GM12872 (cell line): ENCODE data around the gene PIAS1.

Source experiments
- TF ChIP-seq, protein P1 (sequence below): IDR thresholded peaks from 3 replicates; pipeline ENCODE4 v1.5.1; 2011; ENCODE audit warnings: low read depth, mild to moderate bottlenecking, low read length, moderate library complexity; ENCODE audit not compliant: insufficient read depth

Gene PIAS1

DNA sequence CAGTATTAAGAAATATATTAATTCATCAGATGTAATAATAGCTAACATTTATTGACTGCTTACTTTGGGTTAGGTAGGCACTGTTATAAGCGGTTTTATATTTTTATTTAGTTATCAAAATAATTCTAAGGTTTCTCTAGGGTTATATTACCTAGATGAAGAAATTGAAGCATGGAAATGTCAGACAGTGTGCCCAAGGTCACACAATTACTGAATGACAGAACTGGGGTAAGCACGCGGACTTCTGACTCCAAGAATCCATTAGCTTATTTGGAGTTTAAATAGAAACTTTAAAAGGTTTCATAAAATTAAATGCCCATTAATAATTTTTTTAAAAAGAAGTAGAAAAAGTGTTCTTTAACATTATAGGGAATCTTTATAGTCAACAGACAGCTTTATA lies 76.7 kb downstream of the PIAS1 start:
- TF ChIP-seq, protein P1, sequence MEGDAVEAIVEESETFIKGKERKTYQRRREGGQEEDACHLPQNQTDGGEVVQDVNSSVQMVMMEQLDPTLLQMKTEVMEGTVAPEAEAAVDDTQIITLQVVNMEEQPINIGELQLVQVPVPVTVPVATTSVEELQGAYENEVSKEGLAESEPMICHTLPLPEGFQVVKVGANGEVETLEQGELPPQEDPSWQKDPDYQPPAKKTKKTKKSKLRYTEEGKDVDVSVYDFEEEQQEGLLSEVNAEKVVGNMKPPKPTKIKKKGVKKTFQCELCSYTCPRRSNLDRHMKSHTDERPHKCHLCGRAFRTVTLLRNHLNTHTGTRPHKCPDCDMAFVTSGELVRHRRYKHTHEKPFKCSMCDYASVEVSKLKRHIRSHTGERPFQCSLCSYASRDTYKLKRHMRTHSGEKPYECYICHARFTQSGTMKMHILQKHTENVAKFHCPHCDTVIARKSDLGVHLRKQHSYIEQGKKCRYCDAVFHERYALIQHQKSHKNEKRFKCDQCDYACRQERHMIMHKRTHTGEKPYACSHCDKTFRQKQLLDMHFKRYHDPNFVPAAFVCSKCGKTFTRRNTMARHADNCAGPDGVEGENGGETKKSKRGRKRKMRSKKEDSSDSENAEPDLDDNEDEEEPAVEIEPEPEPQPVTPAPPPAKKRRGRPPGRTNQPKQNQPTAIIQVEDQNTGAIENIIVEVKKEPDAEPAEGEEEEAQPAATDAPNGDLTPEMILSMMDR, result no peak

DNA sequence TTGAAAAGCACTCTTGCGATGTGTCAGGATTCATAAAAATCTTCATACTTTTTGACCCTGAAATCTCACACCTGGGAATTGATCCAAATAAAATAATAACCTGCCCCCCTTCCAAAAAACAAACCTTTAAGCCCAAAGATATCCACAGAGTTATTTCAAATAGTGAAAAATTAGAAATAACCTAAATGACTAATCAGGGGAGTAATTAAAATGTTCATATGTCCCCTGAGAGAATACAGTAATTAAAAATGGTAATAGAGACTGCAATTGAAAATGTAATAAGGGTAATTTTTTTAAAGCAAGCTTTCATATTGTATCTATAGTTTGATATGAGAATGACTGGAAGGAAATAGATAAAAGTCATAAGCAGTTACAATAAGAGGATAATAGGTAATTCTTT lies 83.0 kb downstream of the PIAS1 start:
- TF ChIP-seq, protein P1, result no peak

DNA sequence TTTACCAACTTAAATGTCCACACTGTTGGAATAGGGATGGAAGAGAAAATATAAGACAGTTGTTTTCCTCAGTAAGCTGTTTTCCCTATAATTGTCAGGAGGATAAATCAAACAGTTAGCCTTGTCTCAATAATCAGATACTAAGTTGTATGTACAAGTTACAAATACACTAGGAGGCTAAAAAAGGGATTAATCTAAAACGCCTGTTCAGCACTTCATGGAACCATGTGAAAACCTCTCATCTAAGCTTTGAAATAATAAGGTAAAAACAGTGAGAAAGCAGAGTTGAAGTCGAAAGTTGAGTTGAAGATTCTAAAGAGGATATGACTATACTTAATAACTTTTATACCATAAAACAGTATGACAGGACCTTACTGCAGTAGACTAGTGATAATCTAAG lies 89.0 kb downstream of the PIAS1 start:
- TF ChIP-seq, protein P1, result no peak

DNA sequence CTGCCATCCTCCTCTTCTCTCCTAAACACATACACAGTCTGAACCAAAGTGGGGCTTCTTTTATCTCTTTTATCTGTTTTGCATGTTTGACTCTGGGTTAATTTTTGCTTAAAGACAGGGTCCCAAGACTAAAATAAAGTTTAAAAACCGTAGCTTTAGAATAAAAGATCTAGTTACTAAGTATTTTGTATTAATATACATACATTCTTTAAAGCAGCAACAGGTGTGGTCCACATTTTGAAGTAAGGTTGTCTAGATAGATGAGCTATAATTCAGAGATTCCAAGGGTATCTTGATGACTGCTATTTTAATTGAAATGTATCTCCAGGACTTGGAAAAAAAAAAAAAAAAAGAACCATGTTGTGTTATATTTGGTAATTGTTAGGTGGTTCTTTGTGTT lies 89.7 kb downstream of the PIAS1 start:
- TF ChIP-seq, protein P1, result no peak

DNA sequence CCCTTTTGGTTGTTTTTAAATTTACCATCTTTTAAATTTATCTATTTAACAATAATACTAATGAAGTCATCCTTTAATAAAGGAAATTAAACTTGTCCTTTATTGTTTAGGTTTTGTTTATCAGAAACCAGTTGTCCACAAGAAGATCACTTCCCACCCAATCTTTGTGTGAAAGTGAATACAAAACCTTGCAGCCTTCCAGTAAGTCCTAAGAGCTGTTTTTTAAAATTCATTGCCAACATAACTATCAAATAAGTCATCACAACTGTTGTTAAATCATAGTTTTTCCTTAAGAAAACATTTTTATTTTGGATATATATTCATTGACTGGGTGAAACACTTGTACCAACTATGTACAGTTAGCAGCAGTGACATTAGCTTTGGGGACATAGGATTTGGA lies 91.6 kb downstream of the PIAS1 start:
- TF ChIP-seq, protein P1, result no peak

DNA sequence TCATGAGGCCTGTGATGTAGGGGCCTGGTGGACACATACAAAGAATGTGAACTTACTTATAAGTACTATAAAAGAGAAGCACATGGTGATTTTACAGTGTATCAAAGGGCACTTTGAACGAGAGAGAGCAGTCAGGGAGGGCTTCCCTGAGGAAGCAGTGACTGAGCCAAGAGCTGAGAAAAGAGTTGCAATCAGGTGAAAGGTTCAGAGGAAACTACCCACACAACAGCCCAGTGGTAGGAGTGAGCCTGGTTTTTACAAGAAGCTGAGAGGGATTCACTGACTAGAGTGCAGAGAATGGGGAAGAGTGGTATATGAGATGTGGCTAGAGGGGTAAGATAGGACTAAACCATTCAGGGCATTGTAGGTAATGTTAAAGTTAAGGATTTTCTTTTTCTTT lies 93.9 kb downstream of the PIAS1 start:
- TF ChIP-seq, protein P1, result no peak

DNA sequence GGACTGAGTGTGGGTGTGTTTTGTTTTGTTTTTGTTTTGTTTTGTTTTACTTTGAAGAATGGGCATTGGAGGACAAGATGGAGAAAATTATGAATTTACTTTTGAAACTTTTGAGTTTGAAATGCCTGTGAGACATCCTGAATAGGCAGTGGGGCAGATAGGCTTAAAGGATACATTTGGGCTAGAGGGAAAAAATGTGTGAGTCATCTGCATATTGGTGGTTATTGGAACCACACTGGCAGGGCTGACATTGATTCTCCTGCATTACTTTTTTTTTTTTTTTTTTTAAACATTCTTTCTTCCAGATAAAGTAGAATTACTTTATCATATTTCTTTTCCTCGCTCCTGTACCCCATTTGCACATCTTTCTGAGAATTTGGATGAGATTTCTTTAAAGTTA lies 94.9 kb downstream of the PIAS1 start:
- TF ChIP-seq, protein P1, result no peak

DNA sequence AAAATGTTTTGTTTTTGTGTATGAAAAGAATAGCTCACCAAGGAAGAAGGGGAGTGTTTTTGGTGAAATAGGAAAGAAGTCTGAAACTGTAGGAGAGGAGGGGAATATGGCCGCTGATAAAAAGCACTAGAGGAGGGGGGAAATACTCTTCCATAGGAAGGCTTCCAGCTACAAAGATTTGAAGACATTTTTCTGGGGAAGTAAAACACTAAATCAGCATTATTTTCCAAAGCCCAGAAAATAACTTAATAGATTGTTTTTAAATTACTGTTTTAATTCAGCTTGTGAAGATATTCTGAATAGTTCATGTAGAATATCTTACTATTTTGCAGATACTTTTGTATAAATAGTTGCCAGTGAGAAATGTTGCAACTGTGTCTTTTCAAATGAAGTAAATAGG lies 96.1 kb downstream of the PIAS1 start:
- TF ChIP-seq, protein P1, result no peak
